SKM-1 treated with dmso at 0.1 percent for 144 hours (cell line): ENCODE results near the gene MARVELD2.
"Not testable (repeated sequence)": the region's sequence is repeated elsewhere in the genome, so short reads cannot be mapped to it uniquely, and the experiment has no call there.

ENCODE experiments used
- DNase-seq: peaks from one replicate; lab custom pipeline; 2025; ENCODE audit not compliant: unreplicated experiment; lab: John Stamatoyannopoulos, UW

MARVELD2 gene, protein sequence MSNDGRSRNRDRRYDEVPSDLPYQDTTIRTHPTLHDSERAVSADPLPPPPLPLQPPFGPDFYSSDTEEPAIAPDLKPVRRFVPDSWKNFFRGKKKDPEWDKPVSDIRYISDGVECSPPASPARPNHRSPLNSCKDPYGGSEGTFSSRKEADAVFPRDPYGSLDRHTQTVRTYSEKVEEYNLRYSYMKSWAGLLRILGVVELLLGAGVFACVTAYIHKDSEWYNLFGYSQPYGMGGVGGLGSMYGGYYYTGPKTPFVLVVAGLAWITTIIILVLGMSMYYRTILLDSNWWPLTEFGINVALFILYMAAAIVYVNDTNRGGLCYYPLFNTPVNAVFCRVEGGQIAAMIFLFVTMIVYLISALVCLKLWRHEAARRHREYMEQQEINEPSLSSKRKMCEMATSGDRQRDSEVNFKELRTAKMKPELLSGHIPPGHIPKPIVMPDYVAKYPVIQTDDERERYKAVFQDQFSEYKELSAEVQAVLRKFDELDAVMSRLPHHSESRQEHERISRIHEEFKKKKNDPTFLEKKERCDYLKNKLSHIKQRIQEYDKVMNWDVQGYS

GRCh38 chr5:69414885-69415583 lies at the start of gene MARVELD2:
MARVELD2 (plus strand) TSS chr5:69415116; CDS start chr5:69419386, 4,270 bp downstream.
- DNase-seq = no peak

- DNase-seq = no peak
Measured at GRCh38 chr5:69367697-69368279, 47.1 kb upstream of the MARVELD2 start.

GRCh38 chr5:69368458-69369339 lies 46.2 kb upstream of the MARVELD2 start:
- peak; percentile 69 for DNase-seq

DNA sequence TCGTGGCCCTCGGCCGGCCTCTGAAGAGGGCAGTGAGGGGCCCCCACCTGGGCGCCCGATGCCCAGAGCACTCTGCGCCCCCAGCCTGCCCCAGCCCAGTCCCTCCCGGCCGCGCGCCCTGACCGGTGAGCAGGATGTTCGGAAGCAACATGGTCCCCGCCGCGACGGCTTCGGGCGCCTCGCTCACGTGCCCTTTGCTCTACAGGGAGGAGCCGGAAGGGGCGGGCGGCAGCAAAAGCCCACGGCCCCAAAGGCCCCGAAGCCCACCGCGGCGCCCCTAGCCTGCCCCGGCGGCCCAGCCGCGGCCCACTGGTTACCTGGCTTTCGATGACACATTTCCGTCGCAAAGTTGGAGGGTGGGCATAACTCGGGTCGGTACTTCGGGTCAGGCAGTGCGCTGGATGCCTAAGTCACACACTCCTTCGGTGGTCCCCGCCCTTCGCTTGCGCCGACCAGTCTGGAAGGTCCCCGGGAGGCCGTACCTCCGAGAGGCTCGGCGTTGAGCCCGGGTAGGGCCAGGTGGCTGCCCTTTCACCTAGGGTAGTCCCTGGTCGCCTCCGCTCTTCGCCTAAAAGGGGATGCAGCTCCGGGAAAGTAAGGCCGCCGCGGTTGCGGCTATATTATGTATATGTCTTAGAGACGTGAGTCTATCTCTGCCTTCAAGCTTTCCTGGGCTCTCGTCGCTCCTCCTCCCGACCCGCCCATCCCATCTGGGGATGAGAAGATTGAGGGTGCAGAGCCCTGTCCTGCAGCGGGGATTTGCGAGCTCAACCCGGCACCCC lies 45.4 kb upstream of the MARVELD2 start, which contains the start of the genes AK6, RAD17 and TAF9:
Gene AK6 (minus strand): TSS at position 181 of the 782 bp plus-strand sequence. CDS start 30 bp downstream, at position 151.
Gene RAD17 (plus strand): TSS at position 479 of the 782 bp plus-strand sequence. CDS start 2,391 bp downstream, outside the sequence.
Gene TAF9 (minus strand): TSS at position 181 of the 782 bp plus-strand sequence. CDS start 3,783 bp downstream, outside the sequence.
- peak; percentile 90 for DNase-seq

DNA sequence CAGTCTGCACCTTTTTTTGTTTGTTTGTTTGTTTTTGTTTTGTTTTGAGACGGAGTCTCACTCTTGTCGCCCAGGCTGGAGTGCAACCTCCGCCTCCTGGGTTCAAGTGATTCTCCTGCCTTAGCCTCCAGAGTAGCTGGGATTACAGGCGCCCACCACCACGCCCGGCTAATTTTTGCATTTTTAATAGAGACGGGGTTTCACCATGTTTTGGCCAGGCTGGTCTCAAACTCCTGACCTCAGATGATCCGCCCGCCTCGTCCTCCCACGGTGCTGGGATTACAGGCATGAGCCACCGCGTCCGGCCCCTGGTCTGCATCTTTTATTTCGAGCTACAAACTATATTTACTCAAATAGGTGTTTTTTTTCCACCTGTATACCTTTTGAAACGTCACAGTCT lies 44.6 kb upstream of the MARVELD2 start:
- not testable (repeated sequence) for DNase-seq

GRCh38 chr5:69372394-69372793 lies 42.5 kb upstream of the MARVELD2 start:
- DNase-seq = no peak

GRCh38 chr5:69374911-69375446 lies 39.9 kb upstream of the MARVELD2 start:
- DNase-seq = no peak

- DNase-seq = no peak
Measured at GRCh38 chr5:69378376-69378775, 36.5 kb upstream of the MARVELD2 start.

DNA sequence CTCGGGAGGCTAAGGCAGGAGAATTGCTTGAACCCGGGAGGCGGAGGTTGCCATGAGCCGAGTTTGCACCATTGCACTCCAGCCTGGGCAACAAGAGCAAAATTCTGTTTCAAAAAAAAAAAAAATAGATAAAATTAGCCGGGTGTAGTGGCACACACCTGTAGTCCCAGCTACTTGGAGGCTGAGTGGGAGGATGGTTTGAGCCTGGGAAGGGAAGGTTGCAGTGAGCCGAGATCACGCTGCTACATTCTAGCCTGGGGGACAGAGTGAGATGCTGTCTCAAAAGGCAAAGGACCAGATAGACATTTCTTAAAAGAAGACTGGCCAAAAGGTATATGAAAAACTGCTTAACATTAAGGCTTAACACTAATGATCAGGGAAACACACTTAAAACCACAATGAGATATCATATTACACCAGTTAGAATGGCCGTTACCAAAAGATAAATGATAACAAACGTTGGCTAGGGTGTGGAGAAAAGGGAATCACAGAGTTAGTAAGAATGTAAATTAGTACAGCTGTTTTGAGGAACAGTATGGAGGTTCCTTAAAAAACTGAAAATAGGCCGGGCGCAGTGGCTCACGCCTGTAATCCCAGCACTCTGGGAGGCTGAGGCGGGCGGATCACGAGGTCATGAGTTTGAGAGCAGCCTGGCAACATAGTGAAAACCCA lies 10.1 kb upstream of the MARVELD2 start:
- DNase-seq = no peak

GRCh38 chr5:69415584-69415958 lies 655 bp downstream of the MARVELD2 start:
- DNase-seq = no peak

- DNase-seq = no peak
Measured at GRCh38 chr5:69416180-69416579, 1.3 kb downstream of the MARVELD2 start.

- DNase-seq = no peak
Measured at GRCh38 chr5:69416699-69417098, 1.8 kb downstream of the MARVELD2 start.

GRCh38 chr5:69418554-69418953 lies 3.6 kb downstream of the MARVELD2 start:
- no peak for DNase-seq

- DNase-seq = no peak
Measured at GRCh38 chr5:69431424-69432303, 16.7 kb downstream of the MARVELD2 start.

GRCh38 chr5:69432412-69433206 lies 17.7 kb downstream of the MARVELD2 start:
- DNase-seq = no peak

- DNase-seq = not testable (repeated sequence)
Measured at GRCh38 chr5:69435276-69435884, 20.5 kb downstream of the MARVELD2 start.
